ENCODE data around the gene TBC1D7. TPM values are rescaled to one million over a fixed set of nuclear protein-coding genes. Genes with fewer than 3 reads are reported as not detected.

Gene TBC1D7
- total RNA-seq, 1 experiment from 2014 or later = 32.1 TPM

DNA sequence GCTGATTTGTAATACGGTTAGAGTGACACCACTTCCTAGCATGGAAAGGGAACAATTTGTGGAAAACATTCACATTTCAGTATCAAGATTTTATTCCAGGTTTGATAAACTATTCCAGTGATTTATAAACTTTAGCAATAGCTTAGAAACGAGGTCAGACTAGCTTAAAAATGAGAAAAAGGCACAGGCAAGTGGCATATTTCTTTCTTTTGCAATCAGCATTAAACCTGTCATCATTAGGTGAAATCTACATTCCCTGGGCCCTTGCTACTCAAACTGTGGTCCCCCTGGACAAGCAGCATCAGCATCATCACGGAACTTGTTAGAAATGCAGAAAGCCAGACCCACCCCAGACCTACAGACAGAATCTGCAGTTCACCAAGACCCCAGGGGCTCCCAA lies 29.9 kb downstream of the TBC1D7 start:
- no peak for DNase-seq (ENCODE audit: low spot score)
- BruUV-seq (replicated peaks) = no TSS peak
- H3K27me3 ChIP-seq (replicated peaks; ENCODE audit: insufficient read depth, low read depth, low read length, poor library complexity) = no peaks in the 10 kb centered on the region
- peaks cover 7% of the 10 kb centered on the region for H3K36me3 ChIP-seq (ENCODE audit: insufficient read depth, low read length, poor library complexity, severe bottlenecking)
- ChIA-PET CTCF (no interaction called here), POLR2A (ENCODE audit: low non-redundant PET) (no interaction called here)
- no peaks in the 10 kb centered on the region for H3K9me3 ChIP-seq (ENCODE audit: low read depth, low read length, poor library complexity, severe bottlenecking)
- H3K4me1 ChIP-seq (ENCODE audit: insufficient read depth, low read length, poor library complexity, severe bottlenecking) = peaks cover 13% of the 10 kb centered on the region
- intact Hi-C loops (cut with micrococcal nuclease; ENCODE audit: unreplicated experiment) = no loop called here
- no peak overlapping the region for H3K27ac ChIP-seq (ENCODE audit: low read depth, low read length, poor library complexity, severe bottlenecking)
- H3K4me3 ChIP-seq (ENCODE audit: low read depth, low read length, poor library complexity, severe bottlenecking) = no peak overlapping the region
- TF ChIP-seq EZH2 (IDR thresholded peaks at IDR 0.05; ENCODE audit: borderline replicate concordance, low read depth, low read length, poor library complexity, severe bottlenecking) = no peak
- TF ChIP-seq, protein P1, sequence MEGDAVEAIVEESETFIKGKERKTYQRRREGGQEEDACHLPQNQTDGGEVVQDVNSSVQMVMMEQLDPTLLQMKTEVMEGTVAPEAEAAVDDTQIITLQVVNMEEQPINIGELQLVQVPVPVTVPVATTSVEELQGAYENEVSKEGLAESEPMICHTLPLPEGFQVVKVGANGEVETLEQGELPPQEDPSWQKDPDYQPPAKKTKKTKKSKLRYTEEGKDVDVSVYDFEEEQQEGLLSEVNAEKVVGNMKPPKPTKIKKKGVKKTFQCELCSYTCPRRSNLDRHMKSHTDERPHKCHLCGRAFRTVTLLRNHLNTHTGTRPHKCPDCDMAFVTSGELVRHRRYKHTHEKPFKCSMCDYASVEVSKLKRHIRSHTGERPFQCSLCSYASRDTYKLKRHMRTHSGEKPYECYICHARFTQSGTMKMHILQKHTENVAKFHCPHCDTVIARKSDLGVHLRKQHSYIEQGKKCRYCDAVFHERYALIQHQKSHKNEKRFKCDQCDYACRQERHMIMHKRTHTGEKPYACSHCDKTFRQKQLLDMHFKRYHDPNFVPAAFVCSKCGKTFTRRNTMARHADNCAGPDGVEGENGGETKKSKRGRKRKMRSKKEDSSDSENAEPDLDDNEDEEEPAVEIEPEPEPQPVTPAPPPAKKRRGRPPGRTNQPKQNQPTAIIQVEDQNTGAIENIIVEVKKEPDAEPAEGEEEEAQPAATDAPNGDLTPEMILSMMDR (conservative IDR thresholded peaks at IDR 0.05; ENCODE audit: low read depth, low read length) = no peak

DNA sequence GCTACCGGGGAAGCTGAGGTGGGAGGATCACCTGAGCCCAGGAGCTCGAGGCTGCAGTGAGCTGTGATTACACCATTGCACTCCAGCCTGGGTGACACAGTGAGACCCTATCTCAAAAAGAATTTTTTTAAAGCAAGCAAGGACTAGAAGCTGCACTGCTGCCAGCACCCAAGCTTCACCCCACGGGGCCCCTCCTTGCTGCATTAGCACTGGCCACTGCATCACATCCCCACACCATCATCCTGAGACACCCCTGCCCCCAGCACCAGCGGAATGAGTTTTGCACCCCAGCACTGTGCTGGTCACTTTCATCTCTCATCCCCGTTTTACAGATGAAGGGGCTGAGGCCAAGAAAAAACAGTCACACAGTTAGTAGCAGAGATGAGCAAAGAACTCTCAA lies 30.9 kb downstream of the TBC1D7 start:
- peaks cover 3% of the 10 kb centered on the region for H3K4me1 ChIP-seq (ENCODE audit: insufficient read depth, low read length, poor library complexity, severe bottlenecking)
- intact Hi-C loops (cut with micrococcal nuclease; ENCODE audit: unreplicated experiment) = no loop called here
- ChIA-PET CTCF (interaction anchor here (1.1 kb wide), 1 partner anchor 386 kb away, joined by 4 read pairs; no protein-coding TSS in a partner anchor), POLR2A (ENCODE audit: low non-redundant PET) (no interaction called here)
- DNase-seq (ENCODE audit: low spot score) = no peak
- peaks cover 7% of the 10 kb centered on the region for H3K36me3 ChIP-seq (ENCODE audit: insufficient read depth, low read length, poor library complexity, severe bottlenecking)
- no TSS peak for BruUV-seq (replicated peaks)
- H3K27me3 ChIP-seq (replicated peaks; ENCODE audit: insufficient read depth, low read depth, low read length, poor library complexity) = no peaks in the 10 kb centered on the region
- H3K9me3 ChIP-seq (ENCODE audit: low read depth, low read length, poor library complexity, severe bottlenecking) = no peaks in the 10 kb centered on the region
- H3K27ac ChIP-seq (ENCODE audit: low read depth, low read length, poor library complexity, severe bottlenecking) = no peak overlapping the region
- no peak overlapping the region for H3K4me3 ChIP-seq (ENCODE audit: low read depth, low read length, poor library complexity, severe bottlenecking)
- no peak for TF ChIP-seq EZH2 (IDR thresholded peaks at IDR 0.05; ENCODE audit: borderline replicate concordance, low read depth, low read length, poor library complexity, severe bottlenecking)
- TF ChIP-seq, protein P1 (conservative IDR thresholded peaks at IDR 0.05; ENCODE audit: low read depth, low read length) = no peak

DNA sequence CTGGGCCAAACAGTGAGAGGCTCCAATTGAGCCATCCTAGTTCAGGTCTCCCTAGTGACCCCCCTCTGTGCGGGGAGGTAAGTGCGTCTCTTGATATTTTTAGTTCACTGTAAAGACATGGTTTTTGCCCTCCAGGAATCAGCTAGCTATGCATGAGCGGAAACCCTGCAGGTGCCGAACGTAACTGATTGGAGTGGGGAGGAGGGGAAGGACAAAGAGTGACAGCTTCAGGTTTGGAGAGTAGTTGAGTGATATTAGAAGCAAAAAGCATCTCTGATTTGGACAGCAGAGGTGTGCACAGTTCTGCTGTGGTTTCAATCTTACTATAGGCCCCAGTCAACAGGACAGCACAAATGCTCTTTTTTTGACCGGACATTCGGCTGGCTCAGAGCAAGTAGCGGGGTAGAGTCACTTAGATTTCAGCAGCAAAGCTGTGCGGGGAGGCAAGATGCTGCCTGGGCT lies 31.8 kb downstream of the TBC1D7 start:
- no peak overlapping the region for H3K27ac ChIP-seq (ENCODE audit: low read depth, low read length, poor library complexity, severe bottlenecking)
- no peaks in the 10 kb centered on the region for H3K4me1 ChIP-seq (ENCODE audit: insufficient read depth, low read length, poor library complexity, severe bottlenecking)
- peaks cover 7% of the 10 kb centered on the region for H3K36me3 ChIP-seq (ENCODE audit: insufficient read depth, low read length, poor library complexity, severe bottlenecking)
- intact Hi-C loops (cut with micrococcal nuclease; ENCODE audit: unreplicated experiment) = no loop called here
- BruUV-seq (replicated peaks) = no TSS peak
- POLR2A ChIA-PET (ENCODE audit: low non-redundant PET) = no interaction called here
- CTCF ChIA-PET = interaction anchor here (1.1 kb wide), 1 partner anchor 385 kb away, joined by 4 read pairs; no protein-coding TSS in a partner anchor
- no peak for TF ChIP-seq EZH2 (IDR thresholded peaks at IDR 0.05; ENCODE audit: borderline replicate concordance, low read depth, low read length, poor library complexity, severe bottlenecking)
- TF ChIP-seq, protein P1 (conservative IDR thresholded peaks at IDR 0.05; ENCODE audit: low read depth, low read length) = no peak
- no peak for DNase-seq (ENCODE audit: low spot score)
- no peaks in the 10 kb centered on the region for H3K9me3 ChIP-seq (ENCODE audit: low read depth, low read length, poor library complexity, severe bottlenecking)
- no peak overlapping the region for H3K4me3 ChIP-seq (ENCODE audit: low read depth, low read length, poor library complexity, severe bottlenecking)
- no peaks in the 10 kb centered on the region for H3K27me3 ChIP-seq (replicated peaks; ENCODE audit: insufficient read depth, low read depth, low read length, poor library complexity)

Data from A673 (cell line).